K562 (cell line): ENCODE results near the gene CCDC69. TPM values are rescaled to one million over a fixed set of nuclear protein-coding genes. Genes with fewer than 3 reads are reported as not detected.

Source experiments
- CREB1 ChIP-seq, 2 experiments: sonication (generic) in 1 of 2; formaldehyde crosslinking in 1 of 2; IDR thresholded peaks; 2 replicates each; pipeline versions ENCODE4 v1.6.1 to v1.8.0; 2012 to 2022; ENCODE audit warnings: inconsistent platforms in 1 of 2, mild to moderate bottlenecking in 1 of 2, missing genetic modification reagents in 1 of 2, moderate library complexity in 1 of 2
- CUX1 ChIP-seq: fragments of 200-800 bp; sonication (Bioruptor generic); IDR thresholded peaks from 2 replicates; pipeline ENCODE4 v1.6.1; 2016; ENCODE audit warnings: missing genetic modification characterization, missing compliant biosample characterization
- JUNB ChIP-seq: fragments of 450-650 bp; formaldehyde crosslinking; conservative IDR thresholded peaks from 2 replicates; pipeline ENCODE4 v1.4.0; 2020; ENCODE audit warnings: mild to moderate bottlenecking
- POLR2AphosphoS2 ChIP-seq: IDR thresholded peaks from 2 replicates; pipeline ENCODE4 v1.6.1; 2012; ENCODE audit warnings: low read length, improper control_type of control experiment
- TAF15 ChIP-seq: fragments of 200-400 bp; formaldehyde crosslinking; IDR thresholded peaks from 2 replicates; pipeline ENCODE4 v1.6.1; 2017; ENCODE audit warnings: mild to moderate bottlenecking, low read depth, low read length, moderate library complexity
- TCF15 ChIP-seq: fragments of 250-450 bp; sonication (Bioruptor Pico); IDR thresholded peaks from 2 replicates; pipeline ENCODE4 v1.8.0; 2022; ENCODE audit warnings: moderate library complexity, mild to moderate bottlenecking, inconsistent platforms
- ZNF324 ChIP-seq: fragments of 250-450 bp; sonication (Bioruptor Pico); IDR thresholded peaks from 2 replicates; pipeline ENCODE4 v1.4.0; 2020; ENCODE audit warnings: mild to moderate bottlenecking
- ZNF436 ChIP-seq: fragments of 250-450, 450-650 bp; sonication (Bioruptor Pico); formaldehyde crosslinking; IDR thresholded peaks from 2 replicates; pipeline ENCODE4 v1.7.0; 2020; ENCODE audit warnings: mild to moderate bottlenecking
- ZNF589 ChIP-seq: fragments of 200-800 bp; sonication (Bioruptor generic); IDR thresholded peaks from 2 replicates; pipeline ENCODE4 v1.6.1; 2016; ENCODE audit warnings: low read depth, missing genetic modification characterization, missing compliant biosample characterization
- polyA plus RNA-seq, 8 experiments: library from polyadenylated mRNA; depleted of rRNA in 4 of 8; stranded (reverse) in 5 of 8; unstranded in 3 of 8; fragments of >200 nt; fragmentation: Nextera tagmentation in 2 of 8; fragmentation: Illumina TruSeq in 1 of 8; extraction: Ambion mirVana in 2 of 8; extraction: Trizol in 1 of 8; gene quantifications; 2 replicates each; pipeline versions ENCODE4 v1.2.1 to v1.2.3, GENCODE V29; 2011 to 2014; ENCODE audit warnings: inconsistent platforms in 1 of 8, missing spikeins in 1 of 8
- total RNA-seq, 7 experiments: library from RNA; depleted of rRNA in 6 of 7; stranded (reverse); fragments of >200 nt in 6 of 7; fragmentation: Illumina TruSeq in 2 of 7; extraction: Trizol in 2 of 7; gene quantifications; 2 replicates each; pipeline versions ENCODE4 v1.2.1 to v1.2.3, GENCODE V29; 2011 to 2021; ENCODE audit warnings: low replicate concordance in 1 of 7
- TF ChIP-seq, protein P1 (sequence below), 2 experiments: fragments of 450-650 bp in 1 of 2; sonication (generic) in 1 of 2; formaldehyde crosslinking in 1 of 2; IDR thresholded peaks; 2 replicates each; pipeline versions ENCODE4 v1.7.1 to v1.9.0; 2016 to 2022; ENCODE audit warnings: inconsistent platforms in 1 of 2, mild to moderate bottlenecking in 1 of 2, missing genetic modification reagents in 1 of 2

Gene CCDC69
- total and polyA plus RNA-seq, 9 of the 15 experiments (the other 6 are each of a cell fraction or from before 2014, with no cell fraction given) = 0.65 to 12.2 (median 7.6) TPM

- TF ChIP-seq CUX1 (CRISPR knock-in tag) = no peak
- TF ChIP-seq ZNF436 (CRISPR knock-in tag) = no peak
- no peak for TF ChIP-seq CREB1 (IDR thresholded peaks at IDR 0.05)
- TF ChIP-seq CREB1 (CRISPR knock-in tag; IDR thresholded peaks at IDR 0.05) = no peak
- TF ChIP-seq TCF15 (CRISPR knock-in tag) = no peak
- no peak for TF ChIP-seq ZNF324 (CRISPR knock-in tag)
- no peak; the same call in 1 of the 2 replicates for TF ChIP-seq JUNB (CRISPR knock-in tag)
- TF ChIP-seq, protein P1, sequence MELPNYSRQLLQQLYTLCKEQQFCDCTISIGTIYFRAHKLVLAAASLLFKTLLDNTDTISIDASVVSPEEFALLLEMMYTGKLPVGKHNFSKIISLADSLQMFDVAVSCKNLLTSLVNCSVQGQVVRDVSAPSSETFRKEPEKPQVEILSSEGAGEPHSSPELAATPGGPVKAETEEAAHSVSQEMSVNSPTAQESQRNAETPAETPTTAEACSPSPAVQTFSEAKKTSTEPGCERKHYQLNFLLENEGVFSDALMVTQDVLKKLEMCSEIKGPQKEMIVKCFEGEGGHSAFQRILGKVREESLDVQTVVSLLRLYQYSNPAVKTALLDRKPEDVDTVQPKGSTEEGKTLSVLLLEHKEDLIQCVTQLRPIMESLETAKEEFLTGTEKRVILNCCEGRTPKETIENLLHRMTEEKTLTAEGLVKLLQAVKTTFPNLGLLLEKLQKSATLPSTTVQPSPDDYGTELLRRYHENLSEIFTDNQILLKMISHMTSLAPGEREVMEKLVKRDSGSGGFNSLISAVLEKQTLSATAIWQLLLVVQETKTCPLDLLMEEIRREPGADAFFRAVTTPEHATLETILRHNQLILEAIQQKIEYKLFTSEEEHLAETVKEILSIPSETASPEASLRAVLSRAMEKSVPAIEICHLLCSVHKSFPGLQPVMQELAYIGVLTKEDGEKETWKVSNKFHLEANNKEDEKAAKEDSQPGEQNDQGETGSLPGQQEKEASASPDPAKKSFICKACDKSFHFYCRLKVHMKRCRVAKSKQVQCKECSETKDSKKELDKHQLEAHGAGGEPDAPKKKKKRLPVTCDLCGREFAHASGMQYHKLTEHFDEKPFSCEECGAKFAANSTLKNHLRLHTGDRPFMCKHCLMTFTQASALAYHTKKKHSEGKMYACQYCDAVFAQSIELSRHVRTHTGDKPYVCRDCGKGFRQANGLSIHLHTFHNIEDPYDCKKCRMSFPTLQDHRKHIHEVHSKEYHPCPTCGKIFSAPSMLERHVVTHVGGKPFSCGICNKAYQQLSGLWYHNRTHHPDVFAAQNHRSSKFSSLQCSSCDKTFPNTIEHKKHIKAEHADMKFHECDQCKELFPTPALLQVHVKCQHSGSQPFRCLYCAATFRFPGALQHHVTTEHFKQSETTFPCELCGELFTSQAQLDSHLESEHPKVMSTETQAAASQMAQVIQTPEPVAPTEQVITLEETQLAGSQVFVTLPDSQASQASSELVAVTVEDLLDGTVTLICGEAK (IDR thresholded peaks at IDR 0.05) = no peak
- TF ChIP-seq, protein P1 (CRISPR knock-in tag; IDR thresholded peaks at IDR 0.05) = no peak
- TF ChIP-seq ZNF589 (CRISPR knock-in tag) = no peak
- TF ChIP-seq POLR2AphosphoS2 = no peak
- TF ChIP-seq TAF15 = no peak
These were observed 59.1 kb downstream of the CCDC69 start (continued) for GRCh38 chr5:151164687-151165392.
